Measurements from ENCODE around the gene CLEC4G. TPM values are rescaled to one million over a fixed set of nuclear protein-coding genes. Genes with fewer than 3 reads are reported as not detected.

CLEC4G gene
- total and polyA plus RNA-seq, 2 of the 8 experiments (the other 6 are each of a cell fraction or from before 2014, with no cell fraction given), result 0.35 to 2.9 TPM

GRCh38 chr19:7738023-7738422 lies 6.1 kb upstream of the CLEC4G start:
- no peak overlapping the region for H2AFZ ChIP-seq (ENCODE audit: low read length)
- no peak overlapping the region for H4K5ac ChIP-seq (ENCODE audit: insufficient read length, low read depth, low read length)
- no peak overlapping the region for H2BK12ac ChIP-seq (ENCODE audit: low read depth, low read length)
- H3K4ac ChIP-seq (replicated peaks; ENCODE audit: insufficient read length, low read depth, low read length), result no peak overlapping the region
- H2AK5ac ChIP-seq (ENCODE audit: low read depth, low read length), result no peak overlapping the region
- no peak overlapping the region for H3K9ac ChIP-seq (replicated peaks in 1 of 4; ENCODE audit: extremely low read depth in 1 of 4, low read depth in 3 of 4, low read length in 3 of 4)
- no peak overlapping the region for H3K4me2 ChIP-seq (ENCODE audit: insufficient read depth in 1 of 2, low read depth in 2 of 2, low read length in 2 of 2)
- POLR2A ChIA-PET (ENCODE audit: partially characterized antibody), result no interaction called here
- no peak overlapping the region for H3K27ac ChIP-seq (ENCODE audit: low read depth, low read length)
- no peak overlapping the region for H3K4me3 ChIP-seq (ENCODE audit: extremely low read depth in 1 of 4, insufficient read depth in 2 of 4, low read depth in 3 of 4, low read length in 4 of 4)
- H3K14ac ChIP-seq (ENCODE audit: insufficient read length), result no peak overlapping the region
- no peak overlapping the region for H2BK20ac ChIP-seq (ENCODE audit: low read length)
- no peak overlapping the region for H2BK120ac ChIP-seq (replicated peaks; ENCODE audit: low read depth, low read length)
- H3K23ac ChIP-seq (ENCODE audit: insufficient read length), result no peak overlapping the region
- H3K9me3 ChIP-seq (ENCODE audit: insufficient read depth in 2 of 2, low read depth in 1 of 2, low read length in 1 of 2), result no peaks in the 10 kb centered on the region; a peak in 1 of 4 replicates
- no peaks in the 10 kb centered on the region for H4K20me1 ChIP-seq (replicated peaks in 1 of 2; ENCODE audit: control insufficient read depth in 1 of 2, insufficient read depth in 2 of 2, low read length in 2 of 2)
- FAIRE-seq, result no peak
- H3K79me2 ChIP-seq (ENCODE audit: control insufficient read depth in 1 of 2, insufficient read depth in 2 of 2, low read length in 2 of 2), result no peaks in the 10 kb centered on the region
- H3K56ac ChIP-seq (replicated peaks; ENCODE audit: insufficient read length, low read depth, low read length), result no peak overlapping the region
- H4K8ac ChIP-seq (ENCODE audit: extremely low read depth, insufficient read depth, low read length), result no peak overlapping the region
- no peak overlapping the region for H2BK15ac ChIP-seq (ENCODE audit: low read length)
- H3K36me3 ChIP-seq (ENCODE audit: control insufficient read depth in 2 of 4, insufficient read depth in 4 of 4, low read length in 3 of 4), result no peaks in the 10 kb centered on the region
- H2BK5ac ChIP-seq (ENCODE audit: low read depth, low read length), result no peak overlapping the region
- peaks cover 0 to 3% (median under 1%) of the 10 kb centered on the region in 4 experiments; a peak in 4 of 7 replicates for H3K27me3 ChIP-seq (replicated peaks in 1 of 4; ENCODE audit: control insufficient read depth in 3 of 4, extremely low read depth in 1 of 4, insufficient read depth in 3 of 4, low read length in 3 of 4)
- H3K4me1 ChIP-seq (replicated peaks in 1 of 4; ENCODE audit: control insufficient read depth in 3 of 4, insufficient read depth in 4 of 4, low read length in 3 of 4), result peaks cover 0 to 3% (median 0%) of the 10 kb centered on the region in 4 experiments; a peak in 1 of 7 replicates
- no peak for DNase-seq (ENCODE audit: low read depth in 1 of 2, low spot score in 2 of 2)
- TF ChIP-seq BACH1 (IDR thresholded peaks at IDR 0.05; ENCODE audit: low read length) (no peak), RAD21 (IDR thresholded peaks at IDR 0.05 in 1 of 2, conservative IDR thresholded peaks at IDR 0.05 in 1 of 2; ENCODE audit: low read depth in 2 of 2, low read length in 2 of 2) (no peak), KDM4A (IDR thresholded peaks at IDR 0.05; ENCODE audit: low read depth, low read length, severe bottlenecking) (no peak)
- no peak overlapping the region for H4K91ac ChIP-seq (replicated peaks; ENCODE audit: insufficient read length, low read length)
- no peaks in the 10 kb centered on the region for H3K79me1 ChIP-seq (ENCODE audit: low read depth, low read length)
- CTCF ChIA-PET (ENCODE audit: partially characterized antibody), result interaction anchor here (1.5 kb wide), 3 partner anchors 11 to 58 kb away, joined by 3 to 4 read pairs (median 3); partner anchors contain the start of gene TRAPPC5
- WGBS, 2 experiments (ENCODE audit: extremely low coverage in 1 of 2, insufficient coverage in 1 of 2, insufficient read length in 1 of 2, insufficient replicate concordance in 2 of 2, low coverage in 1 of 2, low lambda C conversion rate in 2 of 2, missing lambda C conversion rate in 1 of 2), result 86% methylated on average over 7 of the region's 7 CpGs; no CpG with 5 or more reads in 1 of the 2 experiments
- no peaks in the 10 kb centered on the region for H3K23me2 ChIP-seq (ENCODE audit: low read depth, low read length)
- H3K18ac ChIP-seq (ENCODE audit: extremely low read depth, low read length), result no peak overlapping the region

Measured in H1 (cell line).